Subcutaneous abdominal adipose tissue (tissue), 5 donors: Measurements from ENCODE around the gene LRIT2.

Experiments used
- H3K27ac ChIP-seq: one replicate; pipeline ENCODE4 v1.7.0; 2013; ENCODE audit warnings: low read depth, mild to moderate bottlenecking, inconsistent platforms, low read length, moderate library complexity
- H3K27me3 ChIP-seq, 5 donors: one replicate each; pipeline ENCODE4 v1.7.0; 2013; ENCODE audit warnings: low read length in 5 of 5, inconsistent platforms in 1 of 5; ENCODE audit not compliant: control insufficient read depth in 5 of 5, insufficient read depth in 4 of 5
- H3K36me3 ChIP-seq, 5 donors: one replicate each; pipeline ENCODE4 v1.7.0; 2013; ENCODE audit warnings: low read length in 5 of 5; ENCODE audit not compliant: control insufficient read depth in 5 of 5, insufficient read depth in 5 of 5
- H3K4me1 ChIP-seq, 5 donors: one replicate each; pipeline ENCODE4 v1.7.0; 2013; ENCODE audit warnings: low read length in 5 of 5, mild to moderate bottlenecking in 3 of 5, moderate library complexity in 1 of 5; ENCODE audit not compliant: control insufficient read depth in 5 of 5, insufficient read depth in 5 of 5
- H3K4me3 ChIP-seq, 5 donors: one replicate each; pipeline ENCODE4 v1.7.0; 2013; ENCODE audit warnings: low read length in 5 of 5, low read depth in 1 of 5
- H3K9ac ChIP-seq, 5 donors: one replicate each; pipeline ENCODE4 v1.7.0; 2013; ENCODE audit warnings: low read length in 5 of 5, mild to moderate bottlenecking in 4 of 5, moderate library complexity in 3 of 5
- H3K9me3 ChIP-seq, 5 donors: one replicate each; pipeline ENCODE4 v1.7.0; 2013; ENCODE audit warnings: low read length in 5 of 5; ENCODE audit not compliant: control insufficient read depth in 5 of 5
- donor health status: healthy.
- donor health status: healthy.
- donor health status: healthy.
- donor health status: healthy.
- donor health status: healthy.

Gene LRIT2

GRCh38 chr10:84198206-84198915, 27.0 kb downstream of the LRIT2 start:
- no peak overlapping the region for H3K4me3 ChIP-seq
- no peaks in the 10 kb centered on the region for H3K9me3 ChIP-seq
- no peak overlapping the region for H3K27ac ChIP-seq
- H3K4me1 ChIP-seq, result peaks cover 0 to 16% (median 12%) of the 10 kb centered on the region in 5 donors
- H3K27me3 ChIP-seq, result peaks cover 24 to 49% (median 40%) of the 10 kb centered on the region in 5 donors
- H3K36me3 ChIP-seq, result no peaks in the 10 kb centered on the region
- H3K9ac ChIP-seq, result no peak overlapping the region

- Histone ChIP-seq H3K4me1 (peaks cover 0 to 16% (median 12%) of the 10 kb centered on the region in 5 donors), H3K4me3 (no peak overlapping the region), H3K36me3 (no peaks in the 10 kb centered on the region), H3K9ac (no peak overlapping the region), H3K9me3 (no peaks in the 10 kb centered on the region), H3K27ac (no peak overlapping the region), H3K27me3 (peaks cover 26 to 51% (median 44%) of the 10 kb centered on the region in 5 donors)
Observed at GRCh38 chr10:84197643-84198042, 27.7 kb downstream of the LRIT2 start.

- Histone ChIP-seq H3K4me3 (no peak overlapping the region), H3K27me3 (peaks cover 26 to 51% (median 44%) of the 10 kb centered on the region in 5 donors), H3K36me3 (no peaks in the 10 kb centered on the region), H3K9ac (no peak overlapping the region), H3K4me1 (peaks cover 0 to 16% (median 12%) of the 10 kb centered on the region in 5 donors), H3K9me3 (no peaks in the 10 kb centered on the region), H3K27ac (no peak overlapping the region)
Observed at GRCh38 chr10:84196941-84197340, 28.4 kb downstream of the LRIT2 start.

GRCh38 chr10:84196083-84196482, 29.3 kb downstream of the LRIT2 start:
- Histone ChIP-seq H3K27ac (no peak overlapping the region), H3K9ac (no peak overlapping the region), H3K4me1 (peaks cover 0 to 17% (median 12%) of the 10 kb centered on the region in 5 donors), H3K4me3 (no peak overlapping the region), H3K9me3 (no peaks in the 10 kb centered on the region), H3K36me3 (no peaks in the 10 kb centered on the region), H3K27me3 (peaks cover 26 to 51% (median 44%) of the 10 kb centered on the region in 5 donors)

- Histone ChIP-seq H3K9ac (no peak overlapping the region), H3K27me3 (peaks cover 26 to 54% (median 47%) of the 10 kb centered on the region in 5 donors)
Observed at GRCh38 chr10:84195044-84195830, 30.1 kb downstream of the LRIT2 start.

GRCh38 chr10:84194424-84195043, 30.8 kb downstream of the LRIT2 start, which contains the start of gene CDHR1:
Gene CDHR1 (plus strand): TSS chr10:84194537. CDS start chr10:84194761, 224 bp downstream.
- H3K9ac ChIP-seq, result no peak within 1 kb of the TSS

More at GRCh38 chr10:84195044-84195830, 30.1 kb downstream of the LRIT2 start:
- Histone ChIP-seq H3K27ac (no peak overlapping the region), H3K9me3 (no peaks in the 10 kb centered on the region), H3K36me3 (no peaks in the 10 kb centered on the region), H3K4me1 (peaks cover 0 to 23% (median 12%) of the 10 kb centered on the region in 5 donors), H3K4me3 (peak overlapping the region in 3 of 5 donors; percentile 42 to 60 (median 48))

GRCh38 chr10:84193846-84194423, 31.4 kb downstream of the LRIT2 start:
- Histone ChIP-seq H3K4me1 (peaks cover 0 to 23% (median 12%) of the 10 kb centered on the region in 5 donors), H3K9ac (no peak overlapping the region), H3K27me3 (peaks cover 26 to 54% (median 47%) of the 10 kb centered on the region in 5 donors)

More at GRCh38 chr10:84194424-84195043, 30.8 kb downstream of the LRIT2 start, which contains the start of gene CDHR1:
- peaks cover 0 to 23% (median 12%) of the 10 kb centered on the region in 5 donors for H3K4me1 ChIP-seq
- H3K27me3 ChIP-seq, result peaks cover 26 to 54% (median 47%) of the 10 kb centered on the region in 5 donors
- no peak within 1 kb of the TSS for H3K27ac ChIP-seq
- no peaks in the 10 kb centered on the region for H3K36me3 ChIP-seq
- H3K4me3 ChIP-seq, result peak within 1 kb of the TSS; percentile 15 to 60 (median 48)
- H3K9me3 ChIP-seq, result no peaks in the 10 kb centered on the region

GRCh38 chr10:84193327-84193726, 32.0 kb downstream of the LRIT2 start:
- no peak overlapping the region for H3K9ac ChIP-seq
- no peaks in the 10 kb centered on the region for H3K36me3 ChIP-seq
- H3K9me3 ChIP-seq, result no peaks in the 10 kb centered on the region
- H3K27me3 ChIP-seq, result peaks cover 26 to 51% (median 47%) of the 10 kb centered on the region in 5 donors
- H3K27ac ChIP-seq, result no peak overlapping the region
- H3K4me3 ChIP-seq, result no peak overlapping the region
- H3K4me1 ChIP-seq, result peaks cover 0 to 23% (median 12%) of the 10 kb centered on the region in 5 donors

More at GRCh38 chr10:84193846-84194423, 31.4 kb downstream of the LRIT2 start:
- Histone ChIP-seq H3K36me3 (no peaks in the 10 kb centered on the region), H3K27ac (no peak overlapping the region), H3K4me3 (peak overlapping the region; percentile 15 to 60 (median 48)), H3K9me3 (no peaks in the 10 kb centered on the region)

- peaks cover 0 to 23% (median 12%) of the 10 kb centered on the region in 5 donors for H3K4me1 ChIP-seq
- no peaks in the 10 kb centered on the region for H3K36me3 ChIP-seq
- H3K27ac ChIP-seq, result no peak overlapping the region
- H3K9ac ChIP-seq, result no peak overlapping the region
- no peak overlapping the region for H3K4me3 ChIP-seq
- peaks cover 26 to 33% (median 30%) of the 10 kb centered on the region in 5 donors for H3K27me3 ChIP-seq
- H3K9me3 ChIP-seq, result no peaks in the 10 kb centered on the region
Observed at GRCh38 chr10:84191106-84191505, 34.2 kb downstream of the LRIT2 start.
